BLaER1 (cell line): Measurements from ENCODE around the gene PDE3A.
"Not testable (repeated sequence)": the region's sequence is repeated elsewhere in the genome, so short reads cannot be mapped to it uniquely, and the experiment has no call there.

Experiments used
- H3K27ac ChIP-seq: shearing (Covaris generic); formaldehyde crosslinking; 2 replicates; pipeline ENCODE4 v1.8.1; 2022
- H3K27me3 ChIP-seq: shearing (Covaris generic); formaldehyde crosslinking; 2 replicates; pipeline ENCODE4 v1.8.1; 2022
- H3K36me3 ChIP-seq: shearing (Covaris generic); formaldehyde crosslinking; 2 replicates; pipeline ENCODE4 v1.8.1; 2022
- H3K4me1 ChIP-seq: shearing (Covaris generic); formaldehyde crosslinking; 2 replicates; pipeline ENCODE4 v1.8.1; 2022
- H3K4me2 ChIP-seq: shearing (Covaris generic); formaldehyde crosslinking; 2 replicates; pipeline ENCODE4 v1.8.1; 2022
- H3K4me3 ChIP-seq: shearing (Covaris generic); formaldehyde crosslinking; 2 replicates; pipeline ENCODE4 v1.8.1; 2022
- H3K9ac ChIP-seq: shearing (Covaris generic); formaldehyde crosslinking; 2 replicates; pipeline ENCODE4 v1.8.1; 2022
- H3K9me3 ChIP-seq: shearing (Covaris generic); formaldehyde crosslinking; 2 replicates; pipeline ENCODE4 v1.8.1; 2022
- H4K20me1 ChIP-seq: shearing (Covaris generic); formaldehyde crosslinking; 2 replicates; pipeline ENCODE4 v1.8.1; 2022
- Cebpa-rat ChIP-seq: shearing (Covaris generic); IDR thresholded peaks from 2 replicates; pipeline ENCODE4 v1.8.1; 2022

PDE3A gene

GRCh38 chr12:20370866-20371519 lies 2.7 kb downstream of the PDE3A start:
- H3K4me2 ChIP-seq, result no peak overlapping the region
- H3K36me3 ChIP-seq, result no peaks in the 10 kb centered on the region
- H3K27me3 ChIP-seq, result no peaks in the 10 kb centered on the region
- H3K9me3 ChIP-seq, result peaks cover 23% of the 10 kb centered on the region
- H3K27ac ChIP-seq, result no peak overlapping the region
- H3K9ac ChIP-seq, result no peak overlapping the region
- TF ChIP-seq Cebpa-rat, result no peak
- H4K20me1 ChIP-seq, result no peaks in the 10 kb centered on the region
- no peaks in the 10 kb centered on the region for H3K4me1 ChIP-seq
- H3K4me3 ChIP-seq, result no peak overlapping the region

- no peaks in the 10 kb centered on the region for H4K20me1 ChIP-seq
- no peaks in the 10 kb centered on the region for H3K27me3 ChIP-seq
- no peak for TF ChIP-seq Cebpa-rat
- H3K27ac ChIP-seq, result no peak overlapping the region
- no peaks in the 10 kb centered on the region for H3K36me3 ChIP-seq
- H3K9me3 ChIP-seq, result peaks cover 23% of the 10 kb centered on the region
- H3K9ac ChIP-seq, result no peak overlapping the region
- H3K4me1 ChIP-seq, result no peaks in the 10 kb centered on the region
- H3K4me3 ChIP-seq, result no peak overlapping the region
- H3K4me2 ChIP-seq, result no peak overlapping the region
Measured at GRCh38 chr12:20372326-20373096, 4.2 kb downstream of the PDE3A start.

DNA sequence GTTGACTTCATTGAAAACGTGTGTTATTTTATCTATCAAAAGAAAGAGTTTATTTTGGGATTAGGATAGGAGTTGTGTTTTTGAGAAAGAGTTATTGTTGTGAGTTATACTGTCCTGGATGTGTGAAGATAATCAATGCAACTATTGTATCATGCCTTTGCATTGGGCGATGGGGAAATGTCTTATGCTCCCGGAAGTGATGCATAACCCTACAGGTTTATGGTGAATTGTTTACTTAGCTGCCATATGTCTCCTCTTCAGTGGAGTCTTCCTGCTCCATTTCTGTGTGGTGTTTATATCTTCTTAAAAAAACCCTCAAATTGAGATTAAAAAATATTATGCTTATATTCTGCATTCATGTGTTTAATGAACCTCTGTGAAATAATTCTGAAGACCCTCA lies 6.5 kb downstream of the PDE3A start:
- Histone ChIP-seq H3K4me3 (no peak overlapping the region), H3K4me2 (no peak overlapping the region)
- no peak for TF ChIP-seq Cebpa-rat

DNA sequence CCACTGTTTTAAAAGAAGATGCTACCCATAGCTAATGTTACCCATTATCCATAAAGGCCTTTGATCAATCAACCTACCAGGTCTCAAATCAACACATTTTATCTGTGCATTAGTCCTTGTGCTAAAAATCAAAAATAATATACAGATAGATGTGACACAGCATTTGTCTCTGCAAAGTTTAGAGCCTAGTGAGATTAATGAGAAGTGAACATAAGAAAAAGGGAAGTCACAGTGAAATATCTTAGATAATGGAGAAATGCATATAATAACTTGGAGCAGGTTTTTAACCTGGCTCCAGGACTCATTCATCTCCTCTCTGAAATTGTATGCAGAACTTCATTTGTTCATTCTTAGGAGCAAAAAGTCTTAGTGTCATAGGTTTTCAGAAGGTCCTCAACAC lies 7.2 kb downstream of the PDE3A start:
- Histone ChIP-seq H3K4me3 (no peak overlapping the region), H3K9ac (no peak overlapping the region), H3K4me2 (no peak overlapping the region), H3K9me3 (no peaks in the 10 kb centered on the region), H3K27me3 (no peaks in the 10 kb centered on the region), H4K20me1 (no peaks in the 10 kb centered on the region), H3K27ac (no peak overlapping the region), H3K4me1 (no peaks in the 10 kb centered on the region), H3K36me3 (no peaks in the 10 kb centered on the region)
- TF ChIP-seq Cebpa-rat, result no peak

More for the DNA sequence above, 6.5 kb downstream of the PDE3A start:
- Histone ChIP-seq H3K36me3 (no peaks in the 10 kb centered on the region), H3K27me3 (no peaks in the 10 kb centered on the region), H3K27ac (no peak overlapping the region), H4K20me1 (no peaks in the 10 kb centered on the region), H3K9ac (no peak overlapping the region), H3K4me1 (no peaks in the 10 kb centered on the region), H3K9me3 (peaks cover 4% of the 10 kb centered on the region)

GRCh38 chr12:20376984-20377383 lies 8.6 kb downstream of the PDE3A start:
- Histone ChIP-seq H3K4me2 (no peak overlapping the region), H3K9me3 (no peaks in the 10 kb centered on the region), H3K36me3 (no peaks in the 10 kb centered on the region), H4K20me1 (no peaks in the 10 kb centered on the region), H3K9ac (no peak overlapping the region), H3K4me1 (no peaks in the 10 kb centered on the region), H3K4me3 (no peak overlapping the region), H3K27ac (no peak overlapping the region), H3K27me3 (no peaks in the 10 kb centered on the region)
- TF ChIP-seq Cebpa-rat, result no peak

- Histone ChIP-seq H4K20me1 (no peaks in the 10 kb centered on the region), H3K4me2 (no peak overlapping the region), H3K4me3 (no peak overlapping the region), H3K4me1 (no peaks in the 10 kb centered on the region), H3K9ac (no peak overlapping the region), H3K27ac (no peak overlapping the region), H3K27me3 (no peaks in the 10 kb centered on the region), H3K9me3 (no peaks in the 10 kb centered on the region), H3K36me3 (no peaks in the 10 kb centered on the region)
- TF ChIP-seq Cebpa-rat, result no peak
Measured at GRCh38 chr12:20377750-20378149, 9.4 kb downstream of the PDE3A start.

- Histone ChIP-seq H3K27me3 (no peaks in the 10 kb centered on the region), H3K9me3 (no peaks in the 10 kb centered on the region), H4K20me1 (no peaks in the 10 kb centered on the region), H3K27ac (no peak overlapping the region), H3K4me1 (no peaks in the 10 kb centered on the region), H3K9ac (no peak overlapping the region), H3K36me3 (no peaks in the 10 kb centered on the region), H3K4me3 (no peak overlapping the region), H3K4me2 (no peak overlapping the region)
- no peak for TF ChIP-seq Cebpa-rat
Measured at GRCh38 chr12:20382117-20382516, 13.8 kb downstream of the PDE3A start.

DNA sequence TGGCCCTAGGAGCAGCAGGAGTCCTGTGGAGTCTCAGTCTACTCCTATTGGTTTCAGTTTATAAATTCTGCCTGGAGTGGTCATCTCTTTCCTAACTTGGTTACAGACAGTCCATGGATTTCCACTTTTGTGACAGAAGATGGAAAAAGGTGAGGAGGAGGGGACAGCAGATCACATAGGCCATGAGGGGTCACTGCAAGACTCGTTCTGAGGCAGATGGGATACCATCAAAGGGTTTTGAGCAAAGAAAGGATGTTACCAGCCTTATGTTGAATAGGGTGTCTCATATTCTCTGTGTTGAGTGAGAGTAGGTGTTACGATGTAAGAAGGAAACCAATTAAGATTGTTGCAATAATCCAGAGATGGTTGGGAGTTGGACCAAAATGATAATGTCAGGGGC lies 15.3 kb downstream of the PDE3A start:
- Histone ChIP-seq H3K4me2 (no peak overlapping the region), H3K27me3 (no peaks in the 10 kb centered on the region), H3K9ac (no peak overlapping the region), H3K36me3 (no peaks in the 10 kb centered on the region), H3K27ac (no peak overlapping the region), H3K9me3 (no peaks in the 10 kb centered on the region), H3K4me1 (no peaks in the 10 kb centered on the region), H4K20me1 (no peaks in the 10 kb centered on the region), H3K4me3 (no peak overlapping the region)
- no peak for TF ChIP-seq Cebpa-rat

- H3K9me3 ChIP-seq, H3K4me3 ChIP-seq, H3K36me3 ChIP-seq, H4K20me1 ChIP-seq, H3K4me1 ChIP-seq, H3K4me2 ChIP-seq, H3K9ac ChIP-seq, H3K27ac ChIP-seq, H3K27me3 ChIP-seq: not testable (repeated sequence)
Measured at GRCh38 chr12:20384836-20385235, 16.5 kb downstream of the PDE3A start.

- Histone ChIP-seq H3K27ac (no peak overlapping the region), H3K36me3 (no peaks in the 10 kb centered on the region), H3K4me1 (no peaks in the 10 kb centered on the region), H3K4me3 (no peak overlapping the region), H3K9ac (no peak overlapping the region), H3K9me3 (no peaks in the 10 kb centered on the region), H3K27me3 (no peaks in the 10 kb centered on the region), H3K4me2 (no peak overlapping the region), H4K20me1 (no peaks in the 10 kb centered on the region)
- no peak for TF ChIP-seq Cebpa-rat
Measured at GRCh38 chr12:20390846-20391245, 22.5 kb downstream of the PDE3A start.
